GM12878 (cell line): Measurements from ENCODE around the gene HEPACAM. TPM values are rescaled to one million over a fixed set of nuclear protein-coding genes. Genes with fewer than 3 reads are reported as not detected.

Source experiments
- EGR1 ChIP-seq, 2 experiments: IDR thresholded peaks; 1 replicate in 1 of 2; 2 replicates in 1 of 2; pipeline ENCODE4 v1.6.1; 2011 to 2012; ENCODE audit warnings: low read depth in 2 of 2, low read length in 2 of 2, borderline replicate concordance in 1 of 2, mild to moderate bottlenecking in 1 of 2, moderate library complexity in 1 of 2
- HDAC2 ChIP-seq: fragments of 200-600 bp; sonication (generic); IDR thresholded peaks from 2 replicates; pipeline ENCODE4 v1.6.1; 2017
- LARP7 ChIP-seq: fragments of 450-650 bp; IDR thresholded peaks from 2 replicates; pipeline ENCODE4 v1.6.1; 2017; ENCODE audit warnings: mild to moderate bottlenecking
- NBN ChIP-seq: fragments of 450-650 bp; IDR thresholded peaks from 2 replicates; pipeline ENCODE4 v1.6.1; 2016
- SUZ12 ChIP-seq: fragments of 200-600 bp; sonication (generic); IDR thresholded peaks from one replicate; pipeline ENCODE4 v1.6.1; 2018; ENCODE audit warnings: antibody characterized with exemption, mild to moderate bottlenecking; ENCODE audit not compliant: unreplicated experiment
- ZNF622 ChIP-seq: fragments of 450-650 bp; IDR thresholded peaks from 2 replicates; pipeline ENCODE4 v1.6.1; 2017; ENCODE audit warnings: mild to moderate bottlenecking, inconsistent platforms
- polyA plus RNA-seq, 11 experiments: library from polyadenylated mRNA; depleted of rRNA in 4 of 11; unstranded in 6 of 11; stranded (reverse) in 5 of 11; fragments of >200 nt; fragmentation: Nextera tagmentation in 4 of 11; fragmentation: Illumina TruSeq in 1 of 11; extraction: Ambion mirVana in 4 of 11; extraction: Trizol in 1 of 11; gene quantifications; 1 replicate in 1 of 11; 2 replicates in 10 of 11; pipeline versions ENCODE4 v1.2.1 to v1.2.3, GENCODE V29; 2011 to 2016; ENCODE audit warnings: inconsistent platforms in 2 of 11, missing spikeins in 2 of 11, low read depth in 1 of 11
- total RNA-seq, 4 experiments: library from RNA; depleted of rRNA in 3 of 4; stranded (reverse); fragments of >200 nt in 3 of 4; fragmentation: Illumina TruSeq in 1 of 4; extraction: Trizol in 1 of 4; gene quantifications; 2 replicates each; pipeline versions ENCODE4 v1.2.1 to v1.2.3, GENCODE V29; 2013 to 2021
- TF ChIP-seq, protein P1 (sequence below): fragments of 450-650 bp; formaldehyde crosslinking; IDR thresholded peaks from 2 replicates; pipeline ENCODE4 v1.4.0; 2022; ENCODE audit warnings: mild to moderate bottlenecking, moderate library complexity
- TF ChIP-seq, protein P2 (sequence below): fragments of 450-650 bp; IDR thresholded peaks from 2 replicates; pipeline ENCODE4 v1.6.1; 2016; ENCODE audit warnings: mild to moderate bottlenecking

HEPACAM gene
- total and polyA plus RNA-seq, 10 of the 15 experiments (the other 5 are each of a cell fraction or from before 2014, with no cell fraction given): 0.03 TPM; not detected in 9

DNA sequence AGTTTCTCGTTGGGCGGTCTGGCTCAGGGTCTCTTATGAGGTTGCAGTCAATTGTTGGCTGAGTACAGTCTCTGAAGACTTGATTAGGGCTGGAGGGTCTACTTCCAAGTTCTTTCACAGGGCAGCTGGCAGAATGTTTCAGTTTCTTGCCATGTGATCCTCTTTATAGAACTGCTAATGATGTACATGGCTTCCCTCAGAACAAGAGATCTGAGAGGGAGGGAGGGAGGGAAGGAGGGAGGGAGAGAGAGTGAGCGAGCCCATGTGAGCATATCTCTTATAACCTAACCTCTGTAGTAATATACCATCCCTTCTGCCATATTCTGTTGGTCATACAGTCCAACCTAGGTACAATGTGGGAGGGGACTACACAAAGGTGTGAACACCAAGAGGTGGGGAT lies 15.5 kb upstream of the HEPACAM start (continued):
- TF ChIP-seq, protein P1, sequence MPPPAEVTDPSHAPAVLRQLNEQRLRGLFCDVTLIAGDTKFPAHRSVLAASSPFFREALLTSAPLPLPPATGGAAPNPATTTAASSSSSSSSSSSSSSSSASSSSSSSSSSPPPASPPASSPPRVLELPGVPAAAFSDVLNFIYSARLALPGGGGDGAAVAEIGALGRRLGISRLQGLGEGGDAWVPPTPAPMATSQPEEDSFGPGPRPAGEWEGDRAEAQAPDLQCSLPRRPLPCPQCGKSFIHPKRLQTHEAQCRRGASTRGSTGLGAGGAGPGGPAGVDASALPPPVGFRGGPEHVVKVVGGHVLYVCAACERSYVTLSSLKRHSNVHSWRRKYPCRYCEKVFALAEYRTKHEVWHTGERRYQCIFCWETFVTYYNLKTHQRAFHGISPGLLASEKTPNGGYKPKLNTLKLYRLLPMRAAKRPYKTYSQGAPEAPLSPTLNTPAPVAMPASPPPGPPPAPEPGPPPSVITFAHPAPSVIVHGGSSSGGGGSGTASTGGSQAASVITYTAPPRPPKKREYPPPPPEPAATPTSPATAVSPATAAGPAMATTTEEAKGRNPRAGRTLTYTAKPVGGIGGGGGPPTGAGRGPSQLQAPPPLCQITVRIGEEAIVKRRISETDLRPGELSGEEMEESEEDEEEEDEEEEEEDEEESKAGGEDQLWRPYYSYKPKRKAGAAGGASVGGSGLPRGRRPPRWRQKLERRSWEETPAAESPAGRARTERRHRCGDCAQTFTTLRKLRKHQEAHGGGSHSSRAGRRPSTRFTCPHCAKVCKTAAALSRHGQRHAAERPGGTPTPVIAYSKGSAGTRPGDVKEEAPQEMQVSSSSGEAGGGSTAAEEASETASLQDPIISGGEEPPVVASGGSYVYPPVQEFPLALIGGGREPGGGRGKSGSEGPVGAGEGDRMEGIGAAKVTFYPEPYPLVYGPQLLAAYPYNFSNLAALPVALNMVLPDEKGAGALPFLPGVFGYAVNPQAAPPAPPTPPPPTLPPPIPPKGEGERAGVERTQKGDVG (CRISPR knock-in tag): no peak
- TF ChIP-seq LARP7 (no peak), EGR1 (IDR thresholded peaks at IDR 0.05; ENCODE audit: borderline replicate concordance in 1 of 2, low read depth in 2 of 2, low read length in 2 of 2) (no peak), NBN (no peak), ZNF622 (no peak), SUZ12 (no peak), HDAC2 (no peak)
- TF ChIP-seq, protein P2, sequence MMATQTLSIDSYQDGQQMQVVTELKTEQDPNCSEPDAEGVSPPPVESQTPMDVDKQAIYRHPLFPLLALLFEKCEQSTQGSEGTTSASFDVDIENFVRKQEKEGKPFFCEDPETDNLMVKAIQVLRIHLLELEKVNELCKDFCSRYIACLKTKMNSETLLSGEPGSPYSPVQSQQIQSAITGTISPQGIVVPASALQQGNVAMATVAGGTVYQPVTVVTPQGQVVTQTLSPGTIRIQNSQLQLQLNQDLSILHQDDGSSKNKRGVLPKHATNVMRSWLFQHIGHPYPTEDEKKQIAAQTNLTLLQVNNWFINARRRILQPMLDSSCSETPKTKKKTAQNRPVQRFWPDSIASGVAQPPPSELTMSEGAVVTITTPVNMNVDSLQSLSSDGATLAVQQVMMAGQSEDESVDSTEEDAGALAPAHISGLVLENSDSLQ: no peak
- TF ChIP-seq, all 136 proteins: peak for 0
